HG03039 (cell line): ENCODE results near the gene FCMR.
"Not testable (repeated sequence)": the region's sequence is repeated elsewhere in the genome, so short reads cannot be mapped to it uniquely, and the experiment has no call there.

Experiments
- ATAC-seq: cut with Tn5 transposase; IDR thresholded peaks from one replicate; pipeline ENCODE4 v1.9.1; 2021; ENCODE audit warnings: mild to moderate bottlenecking, moderate library complexity; ENCODE audit not compliant: unreplicated experiment

FCMR gene

GRCh38 chr1:206882555-206882954, 39.2 kb downstream of the FCMR start:
- ATAC-seq = no peak

GRCh38 chr1:206880314-206880713, 41.4 kb downstream of the FCMR start:
- ATAC-seq = no peak

- no peak for ATAC-seq
Measured at GRCh38 chr1:206878456-206878855, 43.3 kb downstream of the FCMR start.

GRCh38 chr1:206875752-206876377, 45.9 kb downstream of the FCMR start:
- ATAC-seq = no peak

- ATAC-seq = no peak
Measured at GRCh38 chr1:206873603-206874188, 48.0 kb downstream of the FCMR start.

- no peak for ATAC-seq
Measured at GRCh38 chr1:206872139-206872538, 49.6 kb downstream of the FCMR start.

- ATAC-seq = no peak
Measured at GRCh38 chr1:206868264-206868663, 53.5 kb downstream of the FCMR start.

- ATAC-seq = no peak
Measured at GRCh38 chr1:206867716-206868115, 54.0 kb downstream of the FCMR start.

GRCh38 chr1:206867239-206867638, 54.5 kb downstream of the FCMR start:
- ATAC-seq = no peak

GRCh38 chr1:206866062-206866461, 55.7 kb downstream of the FCMR start:
- ATAC-seq = no peak

- ATAC-seq = no peak
Measured at GRCh38 chr1:206864939-206865671, 56.6 kb downstream of the FCMR start, which contains the start of gene IL20. Gene IL20, plus strand, starts transcription at chr1:206865623. Its CDS starts 230 bp downstream, at chr1:206865853.

GRCh38 chr1:206863266-206863665, 58.5 kb downstream of the FCMR start:
- no peak for ATAC-seq

- no peak for ATAC-seq
Measured at GRCh38 chr1:206860165-206860564, 61.6 kb downstream of the FCMR start.

- ATAC-seq = no peak
Measured at GRCh38 chr1:206859082-206859521, 62.6 kb downstream of the FCMR start.

- no peak for ATAC-seq
Measured at GRCh38 chr1:206856674-206857464, 64.9 kb downstream of the FCMR start.

- ATAC-seq = no peak
Measured at GRCh38 chr1:206855859-206856258, 65.9 kb downstream of the FCMR start.

GRCh38 chr1:206854401-206855129, 67.2 kb downstream of the FCMR start:
- ATAC-seq = no peak

- ATAC-seq = not testable (repeated sequence)
Measured at GRCh38 chr1:206853696-206854095, 68.0 kb downstream of the FCMR start.
